HCEC 1CT (cell line): ENCODE measurements around the gene VEZT.
"Not testable (repeated sequence)": the region's sequence is repeated elsewhere in the genome, so short reads cannot be mapped to it uniquely, and the experiment has no call there.

Experiments
- DNase-seq: peaks from one replicate; pipeline ENCODE4 v3.0.0-alpha.2; 2017

Gene VEZT

DNA sequence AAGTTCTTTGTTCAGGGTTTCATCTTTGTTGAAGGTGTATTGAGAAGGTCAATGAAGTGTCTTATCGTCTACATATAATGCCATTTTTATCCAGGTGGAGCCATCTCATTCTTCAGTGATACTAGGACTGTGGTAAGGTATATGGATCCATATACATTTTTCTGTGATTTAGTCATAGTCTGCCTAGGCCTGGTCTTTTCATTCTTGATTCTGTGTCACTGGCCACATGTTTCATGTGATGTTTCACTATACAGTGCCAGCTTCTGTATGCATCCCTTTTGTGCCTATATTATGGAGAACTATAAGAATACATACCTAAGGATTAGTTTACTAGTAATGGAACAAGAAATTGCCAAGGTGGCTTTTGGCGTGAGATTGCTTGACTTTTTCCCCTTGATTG, 40.5 kb downstream of the VEZT start:
- DNase-seq = peak; percentile 34

DNA sequence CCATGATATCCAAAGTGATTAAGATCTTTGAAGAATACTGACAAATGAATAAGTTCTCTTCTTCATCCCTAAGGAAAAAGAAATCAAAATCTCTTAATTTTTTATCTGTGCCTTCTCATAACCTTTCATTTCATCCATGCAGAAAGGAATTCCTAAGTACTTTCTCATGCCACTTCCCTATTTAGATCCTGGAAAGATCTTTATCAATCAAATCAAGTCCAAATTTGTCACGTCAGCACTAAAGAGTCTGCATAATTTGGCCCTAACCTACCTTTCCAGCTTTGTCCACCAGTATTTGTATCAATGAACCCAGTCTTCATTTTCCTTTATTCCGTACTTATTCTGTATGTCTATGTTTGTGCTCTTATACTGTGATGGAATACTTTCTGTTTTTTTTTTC, 41.2 kb downstream of the VEZT start:
- DNase-seq = no peak

DNA sequence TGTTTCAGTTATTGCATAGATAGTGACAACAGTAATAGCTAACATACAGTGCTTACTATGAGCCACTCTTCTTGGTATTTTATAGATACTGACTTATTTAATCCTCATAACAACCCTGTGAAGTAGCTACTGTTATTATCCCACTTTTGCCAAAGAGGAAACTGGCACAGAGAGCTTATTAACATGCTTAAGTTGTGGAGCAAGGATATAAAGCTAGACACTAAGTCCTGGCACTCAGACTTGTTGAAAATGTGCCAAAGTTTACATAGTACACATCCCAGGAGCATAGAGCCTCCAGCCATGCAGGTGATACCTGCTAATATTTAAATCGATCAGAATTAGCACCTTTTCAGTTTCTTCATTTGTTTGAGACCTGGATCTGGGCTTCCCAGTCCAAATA, 41.8 kb downstream of the VEZT start:
- no peak for DNase-seq

DNA sequence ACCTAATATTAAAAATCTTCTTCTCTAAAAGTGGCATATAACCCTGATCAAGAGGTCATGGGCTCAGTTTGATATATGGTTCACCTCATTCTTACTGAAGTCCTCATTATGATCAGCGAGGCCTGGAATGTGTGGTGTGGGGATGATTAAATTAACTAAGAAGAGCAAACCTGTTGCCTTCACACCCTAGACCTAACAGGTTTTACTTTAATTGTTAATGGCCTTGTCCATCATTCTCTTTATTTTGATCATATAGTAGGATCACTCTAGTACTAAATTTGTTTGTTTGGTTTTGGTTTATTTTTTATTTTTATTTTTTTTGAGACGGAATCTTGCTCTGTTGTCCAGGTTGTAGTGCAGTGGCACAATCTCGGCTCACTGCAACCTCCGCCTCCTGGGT, 43.5 kb downstream of the VEZT start:
- no peak for DNase-seq

DNA sequence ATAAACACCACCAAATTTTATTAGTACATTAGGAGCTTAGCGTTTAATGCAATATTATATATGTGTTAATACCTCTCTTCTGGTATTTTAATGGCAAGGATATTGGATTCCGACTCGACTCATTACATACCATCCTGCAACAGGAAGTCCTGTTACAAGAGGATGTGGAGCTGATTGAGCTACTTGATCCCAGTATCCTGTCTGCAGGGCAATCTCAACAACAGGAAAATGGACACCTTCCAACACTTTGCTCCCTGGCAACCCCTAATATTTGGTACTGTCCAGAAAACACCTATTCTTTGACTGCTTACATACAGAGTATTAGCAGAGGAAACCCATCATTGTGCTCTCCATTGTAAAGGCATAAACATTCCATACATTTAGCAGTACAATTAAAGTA, 45.2 kb downstream of the VEZT start:
- peak; percentile 22 for DNase-seq

DNA sequence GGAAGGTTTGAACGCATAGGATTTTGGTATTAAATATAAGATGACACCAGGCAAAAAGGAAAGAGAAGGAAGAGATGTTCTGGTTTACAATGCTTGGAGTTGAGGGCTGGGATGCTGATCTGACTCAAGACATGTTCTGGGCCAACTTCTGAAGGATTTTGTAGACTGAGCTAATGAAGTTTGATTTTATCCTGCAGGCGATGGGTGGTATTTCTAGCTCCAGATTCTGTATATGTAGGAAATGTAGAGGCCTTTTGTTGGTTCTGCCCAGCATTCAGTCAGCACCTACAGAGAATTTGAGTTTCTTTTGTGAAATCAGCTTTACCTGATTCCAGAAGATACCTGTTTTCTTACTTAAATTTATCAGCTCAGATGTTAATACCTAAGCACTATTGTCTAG, 48.2 kb downstream of the VEZT start:
- DNase-seq = no peak

DNA sequence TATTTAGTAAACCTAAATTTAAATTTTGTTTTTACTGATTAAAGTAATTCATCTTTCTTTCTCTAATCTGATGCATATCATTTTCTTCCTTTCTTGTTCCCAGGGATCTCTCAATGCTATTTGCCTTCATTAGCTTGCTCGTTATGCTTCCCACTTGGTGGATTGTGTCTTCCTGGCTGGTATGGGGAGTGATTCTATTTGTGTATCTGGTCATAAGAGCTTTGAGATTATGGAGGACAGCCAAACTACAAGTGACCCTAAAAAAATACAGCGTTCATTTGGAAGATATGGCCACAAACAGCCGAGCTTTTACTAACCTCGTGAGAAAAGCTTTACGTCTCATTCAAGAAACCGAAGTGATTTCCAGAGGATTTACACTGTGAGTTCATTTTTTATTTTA, 48.6 kb downstream of the VEZT start:
- DNase-seq = no peak

DNA sequence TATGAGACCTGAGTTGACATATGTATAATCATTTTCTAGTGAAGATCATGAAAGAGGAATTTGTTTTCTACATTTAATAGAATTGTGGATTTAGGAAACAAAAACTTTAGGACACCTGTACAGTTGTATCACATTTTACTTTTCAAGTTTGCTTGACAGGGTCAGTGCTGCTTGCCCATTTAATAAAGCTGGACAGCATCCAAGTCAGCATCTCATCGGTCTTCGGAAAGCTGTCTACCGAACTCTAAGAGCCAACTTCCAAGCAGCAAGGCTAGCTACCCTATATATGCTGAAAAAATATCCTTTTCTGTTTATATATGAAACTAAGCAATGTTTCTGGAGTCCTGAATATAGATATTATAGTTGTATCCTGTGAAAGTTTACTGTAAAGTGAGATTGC, 52.3 kb downstream of the VEZT start:
- DNase-seq = no peak

DNA sequence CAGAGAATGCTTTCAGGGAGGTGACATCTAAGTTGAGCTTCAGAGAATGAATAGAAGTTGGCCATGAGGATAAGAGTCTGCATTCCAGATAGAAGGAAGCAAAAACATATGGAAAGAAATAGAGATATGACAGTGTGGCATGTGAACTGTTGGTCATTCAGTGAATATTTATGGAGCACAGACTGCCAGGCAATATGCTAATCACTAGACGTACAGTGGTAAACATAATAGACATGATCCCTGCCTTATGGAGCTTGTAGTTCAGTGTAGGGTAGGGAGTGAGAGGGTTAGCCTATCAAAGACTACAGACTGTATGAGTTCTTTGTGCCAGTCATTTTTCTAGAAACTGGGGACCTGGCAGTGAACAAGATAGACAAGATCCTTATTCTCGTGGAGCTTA, 53.9 kb downstream of the VEZT start:
- DNase-seq = no peak

DNA sequence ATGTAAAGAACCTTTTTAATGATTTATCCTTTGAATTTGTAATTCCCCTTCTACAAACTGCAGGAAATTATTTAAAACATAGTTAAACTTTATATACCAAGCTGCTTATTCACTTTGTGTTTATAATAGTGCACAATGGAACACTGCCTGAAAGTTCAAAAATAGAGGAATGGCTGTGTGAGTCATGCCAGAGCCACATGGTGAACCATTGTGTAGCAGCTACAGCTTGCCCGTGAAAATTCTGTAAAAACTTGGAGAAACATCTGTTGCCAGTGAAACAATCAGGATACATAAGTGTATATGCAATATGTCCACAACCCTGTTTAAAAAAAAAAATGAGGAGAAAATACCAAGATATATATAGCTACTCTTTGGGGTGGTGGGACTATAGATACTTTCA, 59.5 kb downstream of the VEZT start:
- DNase-seq = peak; percentile 88

DNA sequence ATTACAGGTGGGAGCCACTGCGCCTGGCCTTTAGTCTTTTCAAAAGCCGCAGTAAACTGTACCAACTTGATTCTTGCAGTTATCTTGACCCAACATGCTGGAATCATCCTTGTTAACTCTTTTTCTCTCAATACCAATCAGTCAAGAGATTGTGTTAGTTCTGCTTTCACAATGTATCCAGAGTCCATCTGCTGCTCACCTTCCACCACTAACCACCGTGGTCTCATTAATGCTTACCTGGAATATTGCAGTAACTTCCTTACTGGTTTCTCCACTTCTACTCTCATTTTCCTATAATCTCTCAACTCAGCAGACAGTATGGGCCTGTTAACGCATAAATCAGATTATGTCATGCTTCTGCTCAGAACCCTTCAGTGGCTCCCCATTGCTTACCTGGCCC, 62.2 kb downstream of the VEZT start:
- no peak for DNase-seq

DNA sequence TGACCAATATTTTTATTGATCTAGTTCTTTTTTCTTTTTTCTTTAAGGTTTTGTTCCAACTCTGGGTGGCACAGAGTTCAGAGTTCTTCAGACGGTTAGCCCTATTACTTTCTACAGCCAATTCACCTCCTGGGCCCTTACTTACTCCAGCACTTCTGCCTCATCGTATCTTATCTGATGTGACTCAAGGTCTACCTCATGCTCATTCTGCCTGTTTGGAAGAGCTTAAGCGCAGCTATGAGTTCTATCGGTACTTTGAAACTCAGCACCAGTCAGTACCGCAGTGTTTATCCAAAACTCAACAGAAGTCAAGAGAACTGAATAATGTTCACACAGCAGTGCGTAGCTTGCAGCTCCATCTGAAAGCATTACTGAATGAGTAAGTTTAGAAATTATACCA, 64.7 kb downstream of the VEZT start:
- no peak for DNase-seq

DNA sequence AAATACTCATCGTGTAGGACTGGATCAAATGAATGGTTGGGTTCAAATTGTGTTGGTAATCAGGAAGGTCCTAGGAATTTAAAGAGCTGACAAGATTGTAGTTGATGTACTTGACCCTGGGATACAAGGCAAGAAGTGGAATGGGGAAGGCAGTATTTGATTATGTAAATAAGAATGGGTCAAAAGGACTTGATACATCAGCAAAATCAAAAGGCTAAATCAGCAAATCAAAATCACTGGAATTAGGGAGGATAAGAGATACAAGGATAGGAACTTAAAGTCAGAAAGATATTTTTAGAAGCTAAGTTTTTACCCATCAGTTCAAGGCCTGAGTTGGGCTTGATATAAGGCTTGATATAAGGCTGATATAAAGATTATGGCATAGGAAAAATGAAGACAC, 65.8 kb downstream of the VEZT start:
- no peak for DNase-seq

DNA sequence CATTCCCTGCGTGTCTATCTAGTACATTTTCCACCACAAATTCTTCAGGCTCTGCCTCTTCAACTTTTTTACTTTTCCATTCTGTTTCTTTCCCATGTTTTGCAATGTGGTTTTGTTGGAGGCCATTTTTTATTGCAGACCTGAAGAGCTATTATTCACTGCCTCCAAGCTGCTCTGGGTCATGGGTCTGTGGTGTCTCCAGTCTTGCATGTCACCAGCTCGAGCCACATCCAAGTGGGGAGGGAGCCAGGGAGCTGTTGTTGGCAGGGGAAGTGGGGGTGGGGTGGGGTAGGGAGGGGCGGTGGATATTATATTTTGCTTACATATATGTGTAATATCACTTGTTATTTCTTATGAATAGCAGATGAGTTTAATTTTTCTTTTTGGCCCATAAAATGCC, 69.1 kb downstream of the VEZT start:
- DNase-seq = no peak

DNA sequence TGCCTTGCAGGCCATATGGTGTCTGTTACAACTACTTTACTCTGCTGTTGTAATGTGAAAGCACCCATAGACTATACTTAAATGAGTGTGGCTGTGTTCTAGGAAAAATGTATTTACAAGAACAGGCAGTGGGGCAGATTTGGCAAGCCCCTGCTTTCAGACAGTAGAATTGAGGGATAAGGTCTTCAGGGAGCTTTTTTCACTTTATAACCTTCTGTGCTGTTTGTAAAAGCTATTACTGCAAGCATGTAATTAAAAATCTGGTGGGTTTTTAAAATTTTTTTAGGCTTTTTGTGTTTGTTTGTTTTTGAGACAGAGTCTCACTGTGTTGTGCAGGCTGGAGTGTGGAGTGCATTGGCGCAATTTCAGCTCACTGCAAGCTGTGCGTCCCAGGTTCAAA, 73.9 kb downstream of the VEZT start:
- DNase-seq = no peak

DNA sequence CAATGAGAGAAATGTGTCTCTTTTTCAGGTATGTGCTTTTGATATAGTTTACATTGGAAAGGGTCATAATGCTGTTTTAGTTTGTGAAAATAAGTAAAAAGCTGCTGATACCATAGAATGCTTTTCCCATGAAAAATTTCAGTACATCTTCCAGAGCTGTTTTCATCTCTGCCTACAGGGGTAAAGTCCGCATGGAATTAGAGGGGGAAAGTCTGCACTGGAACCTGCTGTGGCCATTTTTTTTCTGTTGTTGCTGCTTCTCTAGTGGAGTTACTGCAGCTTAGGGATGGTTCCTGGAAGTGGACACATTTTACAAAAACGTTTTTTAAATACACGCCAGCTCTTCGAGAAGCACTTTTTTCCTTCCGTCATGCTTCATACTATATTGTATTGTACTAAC, 81.3 kb downstream of the VEZT start:
- DNase-seq = no peak

DNA sequence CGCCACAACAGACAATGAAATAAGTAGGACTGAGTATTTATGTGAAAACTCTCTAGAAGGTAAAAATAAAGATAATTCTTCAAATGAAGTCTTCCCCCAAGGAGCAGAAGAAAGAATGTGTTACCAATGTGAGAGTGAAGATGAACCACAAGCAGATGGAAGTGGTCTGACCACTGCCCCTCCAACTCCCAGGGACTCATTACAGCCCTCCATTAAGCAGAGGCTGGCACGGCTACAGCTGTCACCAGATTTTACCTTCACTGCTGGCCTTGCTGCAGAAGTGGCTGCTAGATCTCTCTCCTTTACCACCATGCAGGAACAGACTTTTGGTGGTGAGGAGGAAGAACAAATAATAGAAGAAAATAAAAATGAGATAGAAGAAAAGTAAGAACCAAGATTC, 82.7 kb downstream of the VEZT start:
- DNase-seq = no peak

DNA sequence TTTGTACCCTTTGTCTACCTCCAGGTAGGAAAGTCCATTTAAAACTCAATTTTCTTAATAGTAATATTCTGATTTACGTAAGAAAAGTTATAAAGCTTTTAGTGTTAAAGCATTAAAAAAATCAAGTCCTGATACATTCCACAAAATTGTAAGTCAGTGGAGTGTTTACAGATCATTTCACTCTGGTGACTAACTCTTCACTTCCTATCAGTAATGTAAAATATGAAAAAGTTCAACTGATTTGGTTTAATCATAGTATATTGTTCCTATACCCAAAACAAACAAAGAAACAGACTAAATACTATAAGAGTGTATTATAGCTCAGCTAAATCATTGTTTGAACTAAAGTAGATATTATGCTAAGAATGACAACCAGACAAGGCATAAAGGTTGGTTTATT, 85.9 kb downstream of the VEZT start:
- DNase-seq = peak; percentile 63

DNA sequence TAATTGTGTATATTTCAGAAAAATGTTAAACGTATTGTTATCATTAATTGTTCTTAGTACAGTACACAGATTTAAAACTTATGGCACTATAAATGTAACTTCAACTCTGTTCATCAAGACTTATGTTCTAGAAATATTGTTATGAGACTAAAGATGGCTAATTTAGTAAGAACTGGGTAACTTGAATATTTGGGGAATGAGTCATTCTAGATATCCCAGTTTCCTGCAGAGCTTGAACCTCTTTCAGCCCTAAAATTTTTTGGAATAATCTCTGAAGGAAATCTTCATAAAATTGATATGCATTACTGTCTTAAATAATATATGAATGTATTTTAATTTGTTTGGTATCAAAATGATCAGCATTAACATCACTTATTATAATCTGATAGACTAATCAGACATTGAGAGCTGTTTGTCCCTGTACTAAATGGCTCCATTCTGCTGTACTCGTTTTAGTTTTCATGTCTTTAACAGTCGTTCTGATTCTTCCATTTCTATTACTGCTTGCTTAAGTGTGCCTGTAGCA, 87.1 kb downstream of the VEZT start:
- peak; percentile 70 for DNase-seq

DNA sequence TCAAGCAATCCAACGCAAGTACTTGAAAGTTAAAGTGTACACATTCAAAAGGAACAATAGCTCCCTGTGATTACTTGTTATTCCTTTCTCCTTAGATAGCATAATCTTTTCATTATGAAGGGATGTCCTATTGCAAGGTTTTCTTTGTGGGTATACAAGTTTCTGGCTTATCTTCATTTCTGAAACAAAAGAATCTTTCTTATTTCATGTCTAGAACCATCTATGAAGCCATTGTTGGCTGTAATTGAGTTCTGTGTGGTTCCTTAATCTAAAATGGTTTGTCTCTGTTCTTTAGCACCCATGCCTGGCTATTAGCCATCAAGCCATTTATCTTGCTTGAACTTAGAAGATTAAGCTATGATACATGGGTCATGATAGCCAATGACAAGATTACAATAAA, 95.0 kb downstream of the VEZT start:
- no peak for DNase-seq

DNA sequence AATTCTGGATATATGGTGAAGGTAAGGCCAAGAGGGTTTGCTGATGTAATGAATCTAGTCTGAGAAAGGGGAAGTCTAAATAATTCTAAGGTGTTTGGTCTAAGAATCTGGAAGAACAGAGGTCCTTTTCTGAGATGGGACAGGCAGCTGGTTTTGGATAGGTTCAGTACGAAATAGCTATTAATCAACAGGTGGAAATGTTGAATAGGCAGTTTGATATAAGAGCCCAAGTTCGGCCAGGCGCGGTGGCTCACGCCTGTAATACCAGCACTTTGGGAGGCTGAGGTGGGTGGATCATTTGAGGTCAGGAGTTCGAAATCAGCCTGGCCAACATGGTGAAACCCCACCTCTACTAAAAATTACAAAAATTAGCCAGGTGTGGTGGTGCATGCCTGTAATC, 97.1 kb downstream of the VEZT start:
- not testable (repeated sequence) for DNase-seq

DNA sequence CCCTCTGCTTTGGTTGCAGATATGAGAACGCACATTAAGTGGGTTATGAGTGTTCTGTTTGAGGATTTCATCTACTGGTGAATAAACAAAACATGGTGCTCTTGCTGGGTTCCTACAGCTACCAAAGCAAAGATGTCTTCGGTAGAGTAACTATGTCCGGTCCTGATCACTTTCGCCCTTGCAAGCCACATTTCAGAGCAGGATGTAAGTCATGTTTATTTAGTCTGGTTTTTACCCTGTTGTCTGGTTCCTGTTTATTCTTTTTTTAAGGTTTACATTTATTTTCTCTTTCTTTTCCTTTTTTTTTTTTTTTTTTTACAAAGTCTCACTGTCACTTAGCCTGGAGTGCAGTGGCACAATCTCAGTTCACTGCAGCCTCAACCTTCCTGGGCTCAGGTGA, 99.2 kb downstream of the VEZT start:
- no peak for DNase-seq

DNA sequence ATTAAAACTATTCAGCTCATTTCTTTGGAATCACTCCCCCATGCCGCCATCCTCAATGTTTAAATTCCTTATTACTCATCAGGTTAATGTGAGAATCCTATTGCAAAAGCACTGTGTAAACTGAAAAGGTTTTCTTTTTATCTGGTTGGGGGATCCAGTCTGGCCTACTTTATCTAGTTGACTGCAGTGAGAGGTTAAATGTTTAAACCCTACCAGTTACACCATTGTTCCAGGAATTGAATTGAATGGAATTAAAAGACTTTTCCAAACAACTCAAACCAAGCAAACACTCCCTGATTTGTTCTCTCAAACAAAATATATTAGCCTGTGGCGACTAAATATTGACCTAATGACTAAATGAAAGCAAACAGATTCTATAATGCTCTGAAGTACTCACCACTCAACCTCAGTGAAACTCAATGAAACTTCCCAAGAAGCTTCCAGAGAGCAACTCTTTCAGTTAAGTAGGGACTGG, 100.5 kb downstream of the VEZT start:
- peak; percentile 81 for DNase-seq

DNA sequence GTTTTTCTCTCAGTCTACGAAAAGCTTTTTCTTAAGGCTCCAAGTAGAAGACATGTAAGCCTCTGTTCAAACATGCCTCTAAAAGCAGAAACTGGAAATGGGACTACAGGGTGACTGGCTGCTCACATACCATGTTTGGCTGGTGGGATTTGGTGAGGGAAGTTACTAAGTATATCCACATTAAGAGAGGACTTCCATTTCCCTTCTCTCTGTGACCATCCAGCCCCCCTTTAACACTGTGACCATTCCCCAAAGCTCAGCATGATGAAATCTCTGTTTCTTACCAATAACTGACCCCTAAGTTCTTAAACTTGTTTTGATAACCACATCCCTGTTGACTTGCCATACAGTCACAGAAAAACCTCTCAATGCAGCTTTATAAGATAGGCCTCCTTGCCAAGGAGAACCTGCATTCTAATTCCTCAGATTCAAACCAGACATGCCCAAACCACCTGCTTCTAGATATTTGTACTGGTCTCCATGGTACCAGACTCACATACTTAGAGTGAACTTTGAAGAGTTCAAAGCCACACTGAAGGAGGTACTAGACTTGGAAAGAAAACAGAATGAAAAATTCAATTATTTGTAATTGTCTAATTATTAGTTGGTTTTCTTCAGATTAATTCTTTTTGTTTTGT, 102.2 kb downstream of the VEZT start:
- DNase-seq = no peak

DNA sequence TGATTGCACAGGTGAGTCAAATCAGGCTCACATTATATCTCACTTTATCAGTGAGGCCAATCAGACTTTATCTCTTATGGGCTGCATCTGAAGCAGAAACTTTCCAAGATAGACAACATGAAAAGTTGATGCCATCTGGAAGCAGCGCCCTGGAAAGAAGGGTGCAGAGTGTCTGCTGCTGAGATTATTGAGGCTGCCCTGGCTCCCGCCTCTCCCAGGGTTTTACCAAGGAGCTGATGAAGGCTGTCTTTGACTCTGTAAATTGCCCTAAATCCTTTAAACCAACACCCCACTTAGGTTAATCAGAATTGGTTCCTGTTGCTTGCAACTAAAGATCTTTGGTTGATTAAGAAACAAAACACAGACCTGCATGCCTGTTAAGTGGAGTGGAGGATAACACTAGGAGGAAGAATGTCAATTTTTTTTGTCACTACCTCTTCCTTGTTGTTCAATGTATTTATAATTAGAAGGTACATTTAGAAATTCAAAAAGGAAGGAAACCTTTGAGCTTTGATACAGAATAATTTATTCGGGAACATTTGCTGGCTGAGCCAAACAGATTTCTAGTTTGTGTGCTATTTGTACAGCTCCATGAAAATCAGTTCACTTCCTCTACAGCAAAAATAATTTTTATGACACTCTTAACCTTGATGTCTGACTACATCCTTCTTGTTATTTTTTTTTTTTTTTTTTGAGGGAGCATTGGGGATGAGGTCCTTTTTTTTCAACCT, 104.1 kb downstream of the VEZT start:
- no peak for DNase-seq
